HepG2 (cell line): ENCODE results near the gene GRB10. TPM values are rescaled to one million over a fixed set of nuclear protein-coding genes. Genes with fewer than 3 reads are reported as not detected.

Experiments used
- ATAC-seq: fragments of 200-7000 bp; cut with Tn5 transposase; 3 replicates; pipeline ENCODE4 v1.9.1; 2020; ENCODE audit warnings: mild to moderate bottlenecking, moderate library complexity
- BruUV-seq: library from RNA; stranded (reverse); fragments of 400-500 nt; replicated peaks from 2 replicates; lab custom pipeline; 2021; lab: Mats Ljungman, UMichigan
- CTCF ChIA-PET: fragments of 300-600 bp; formaldehyde crosslinking; extraction: SDS; loops from one replicate; lab custom pipeline; 2021; ENCODE audit warnings: low total read pairs, inconsistent platforms, low intra/inter-chr PET ratio; lab: Yijun Ruan, JAX
- POLR2A ChIA-PET: fragments of 350-600 bp; sonication (Branson Sonifier 250); formaldehyde crosslinking; loops from one replicate; lab custom pipeline; 2020; ENCODE audit warnings: antibody characterized with exemption, inconsistent platforms; lab: Yijun Ruan, JAX
- DNase-seq: peaks from one replicate; pipeline ENCODE4 v3.0.0-alpha.2; 2015; ENCODE audit warnings: low spot score
- FAIRE-seq: peaks from 3 replicates; lab custom pipeline; 2011; peaks lifted over from hg19 to GRCh38; lab: Jason Lieb, UNC
- H2AFZ ChIP-seq: one replicate; pipeline ENCODE4 v1.6.1; 2011; ENCODE audit warnings: low read length, inconsistent platforms
- H3K27ac ChIP-seq: fragments of 300-600 bp; 3 replicates; pipeline ENCODE4 v1.8.0; 2011; ENCODE audit warnings: mixed run types, mild to moderate bottlenecking, mixed read lengths, low read length, inconsistent platforms; ENCODE audit not compliant: insufficient read depth; ENCODE audit errors: extremely low read length
- H3K27me3 ChIP-seq, 2 experiments: fragments of 200-600 bp in 1 of 2; 2 replicates in 1 of 2; 3 replicates in 1 of 2; pipeline versions ENCODE4 v1.6.0 to v1.8.0; 2011; ENCODE audit warnings: low read length in 2 of 2, mild to moderate bottlenecking in 2 of 2, moderate library complexity in 2 of 2, inconsistent platforms in 1 of 2; ENCODE audit not compliant: insufficient read depth in 2 of 2, control insufficient read depth in 1 of 2
- H3K36me3 ChIP-seq, 2 experiments: fragments of 200-600 bp in 1 of 2; replicated peaks in 1 of 2; 2 replicates in 1 of 2; 3 replicates in 1 of 2; pipeline versions ENCODE4 v1.5.1 to v1.8.0; 2011; ENCODE audit warnings: low read length in 2 of 2, inconsistent platforms in 1 of 2; ENCODE audit not compliant: insufficient read depth in 2 of 2, control insufficient read depth in 1 of 2
- H3K4me1 ChIP-seq: 2 replicates; pipeline ENCODE4 v1.5.1; 2012; ENCODE audit warnings: low read length, inconsistent platforms; ENCODE audit not compliant: insufficient read depth
- H3K4me2 ChIP-seq: 2 replicates; pipeline ENCODE4 v1.6.0; 2011; ENCODE audit warnings: low read depth, low read length, inconsistent platforms
- H3K4me3 ChIP-seq, 3 experiments: fragments of 200-600 bp in 1 of 3; sonication (generic), shearing (Covaris generic) in 1 of 3; replicated peaks in 1 of 3; 2 replicates each; pipeline ENCODE4 v1.5.1; 2011 to 2016; ENCODE audit warnings: low read length in 3 of 3, inconsistent platforms in 2 of 3, low read depth in 2 of 3, mild to moderate bottlenecking in 2 of 3, control low read depth in 1 of 3, mixed read lengths in 1 of 3; ENCODE audit not compliant: insufficient read depth in 1 of 3
- H3K79me2 ChIP-seq: one replicate; pipeline ENCODE4 v1.6.1; 2011; ENCODE audit warnings: low read length, inconsistent platforms; ENCODE audit not compliant: insufficient read depth
- H3K9ac ChIP-seq: 2 replicates; pipeline ENCODE4 v1.6.0; 2011; ENCODE audit warnings: mild to moderate bottlenecking, low read depth, low read length, inconsistent platforms; ENCODE audit not compliant: insufficient read depth
- H3K9me3 ChIP-seq: 2 replicates; pipeline ENCODE4 v1.5.1; 2012; ENCODE audit warnings: mild to moderate bottlenecking, low read length
- H4K20me1 ChIP-seq: 2 replicates; pipeline ENCODE4 v1.6.0; 2011; ENCODE audit warnings: inconsistent platforms, mild to moderate bottlenecking, low read length, moderate library complexity; ENCODE audit not compliant: insufficient read depth
- PAXIP1 ChIP-seq: sonication (generic); formaldehyde crosslinking; conservative IDR thresholded peaks from 2 replicates; pipeline ENCODE4 v1.4.0; 2020; ENCODE audit warnings: mild to moderate bottlenecking, missing genetic modification reagents, moderate library complexity
- ZNF570 ChIP-seq: sonication (generic); formaldehyde crosslinking; IDR thresholded peaks from 2 replicates; pipeline ENCODE4 v1.4.0; 2020; ENCODE audit warnings: mild to moderate bottlenecking, missing genetic modification reagents, borderline replicate concordance
- WGBS: methylation state at CpG from one replicate; pipeline ENCODE4 v1.1.6; 2017; ENCODE audit warnings: low lambda C conversion rate; 5-methylcytosine and 5-hydroxymethylcytosine counted together
- in situ Hi-C: cut with HindIII; loops from 2 replicates; pipeline ENCODE4 v1.10.0; 2017; ENCODE audit warnings: low pct_unique_long_range_greater_than_20kb; ENCODE audit not compliant: extremely low pct_ligation_motif_present
- intact Hi-C: fragments of 100-400 bp; cut with micrococcal nuclease; formaldehyde crosslinking; loops from one replicate; pipeline ENCODE4 v1.10.0; 2022; ENCODE audit not compliant: unreplicated experiment
- polyA plus RNA-seq, 8 experiments: library from polyadenylated mRNA; depleted of rRNA in 3 of 8; stranded (reverse) in 7 of 8; unstranded in 1 of 8; fragments of >200 nt; fragmentation: Illumina TruSeq in 4 of 8; extraction: Trizol in 4 of 8; gene quantifications; 2 replicates each; pipeline versions ENCODE4 v1.2.1 to v1.2.3, GENCODE V29; 2011 to 2016; ENCODE audit warnings: low read depth in 4 of 8, missing spikeins in 1 of 8, mixed read lengths in 1 of 8; ENCODE audit not compliant: insufficient read depth in 1 of 8
- total RNA-seq, 5 experiments: library from RNA; depleted of rRNA; stranded (reverse); fragments of >200 nt; fragmentation: Illumina TruSeq; extraction: Trizol; gene quantifications; 2 replicates each; pipeline ENCODE4 v1.2.3, GENCODE V29; 2016; ENCODE audit warnings: low read depth in 1 of 5
- TF ChIP-seq, protein P1 (sequence below): fragments of 450-650 bp; IDR thresholded peaks from 2 replicates; pipeline ENCODE4 v1.6.1; 2017

The GRB10 gene
- total and polyA plus RNA-seq, 2 of the 13 experiments (the other 11 are each of a cell fraction or from before 2014, with no cell fraction given): 4.0 to 6.8 TPM

- TF ChIP-seq, protein P1, sequence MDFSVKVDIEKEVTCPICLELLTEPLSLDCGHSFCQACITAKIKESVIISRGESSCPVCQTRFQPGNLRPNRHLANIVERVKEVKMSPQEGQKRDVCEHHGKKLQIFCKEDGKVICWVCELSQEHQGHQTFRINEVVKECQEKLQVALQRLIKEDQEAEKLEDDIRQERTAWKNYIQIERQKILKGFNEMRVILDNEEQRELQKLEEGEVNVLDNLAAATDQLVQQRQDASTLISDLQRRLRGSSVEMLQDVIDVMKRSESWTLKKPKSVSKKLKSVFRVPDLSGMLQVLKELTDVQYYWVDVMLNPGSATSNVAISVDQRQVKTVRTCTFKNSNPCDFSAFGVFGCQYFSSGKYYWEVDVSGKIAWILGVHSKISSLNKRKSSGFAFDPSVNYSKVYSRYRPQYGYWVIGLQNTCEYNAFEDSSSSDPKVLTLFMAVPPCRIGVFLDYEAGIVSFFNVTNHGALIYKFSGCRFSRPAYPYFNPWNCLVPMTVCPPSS: no peak
- no peak for TF ChIP-seq PAXIP1 (CRISPR knock-in tag)
Measured at GRCh38 chr7:50818324-50818723, 35.6 kb upstream of the GRB10 start (continued).

DNA sequence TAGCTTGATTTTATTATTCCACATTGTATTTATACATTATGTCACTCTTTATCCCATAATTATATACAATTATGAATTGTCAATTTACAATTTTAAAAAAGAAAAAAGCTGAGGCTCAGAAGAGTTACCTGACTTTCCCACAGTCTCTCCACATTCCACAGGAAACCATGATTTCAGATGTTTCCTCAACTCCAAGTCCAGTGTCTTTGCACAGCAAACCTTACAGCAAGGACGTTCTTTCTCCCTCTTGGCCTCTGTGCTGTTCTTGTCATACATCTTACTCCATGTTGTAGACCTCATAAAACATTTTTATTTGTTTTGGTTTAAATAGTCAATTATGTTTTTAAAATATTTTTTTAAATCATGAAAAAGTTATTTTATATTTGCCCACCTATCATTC lies 34.9 kb upstream of the GRB10 start:
- Histone ChIP-seq H3K9ac (no peak overlapping the region), H3K4me1 (peaks cover 18% of the 10 kb centered on the region), H3K4me3 (no peak overlapping the region), H3K9me3 (no peaks in the 10 kb centered on the region), H3K36me3 (no peaks in the 10 kb centered on the region), H3K79me2 (no peaks in the 10 kb centered on the region), H3K27me3 (peaks cover 0 to 4% of the 10 kb centered on the region in 2 experiments; a peak in 1 of 5 replicates), H2AFZ (no peak overlapping the region), H3K4me2 (no peak overlapping the region), H3K27ac (no peak overlapping the region), H4K20me1 (no peaks in the 10 kb centered on the region)
- CTCF ChIA-PET: no interaction called here
- no TSS peak for BruUV-seq
- no peak for TF ChIP-seq ZNF570
- ATAC-seq (no peak), DNase-seq (no peak), FAIRE-seq (no peak)
- intact Hi-C loops: no loop called here
- WGBS: 68% methylated on average over 1 of the region's 1 CpG
- POLR2A ChIA-PET: no interaction called here
- in situ Hi-C loops: no loop called here
